GM18868 (cell line): Measurements from ENCODE around the gene SNUPN.

Experiments
- ATAC-seq: cut with Tn5 transposase; IDR thresholded peaks from one replicate; pipeline ENCODE4 v1.9.1; 2021; ENCODE audit warnings: mild to moderate bottlenecking, moderate library complexity; ENCODE audit not compliant: unreplicated experiment

SNUPN gene

DNA sequence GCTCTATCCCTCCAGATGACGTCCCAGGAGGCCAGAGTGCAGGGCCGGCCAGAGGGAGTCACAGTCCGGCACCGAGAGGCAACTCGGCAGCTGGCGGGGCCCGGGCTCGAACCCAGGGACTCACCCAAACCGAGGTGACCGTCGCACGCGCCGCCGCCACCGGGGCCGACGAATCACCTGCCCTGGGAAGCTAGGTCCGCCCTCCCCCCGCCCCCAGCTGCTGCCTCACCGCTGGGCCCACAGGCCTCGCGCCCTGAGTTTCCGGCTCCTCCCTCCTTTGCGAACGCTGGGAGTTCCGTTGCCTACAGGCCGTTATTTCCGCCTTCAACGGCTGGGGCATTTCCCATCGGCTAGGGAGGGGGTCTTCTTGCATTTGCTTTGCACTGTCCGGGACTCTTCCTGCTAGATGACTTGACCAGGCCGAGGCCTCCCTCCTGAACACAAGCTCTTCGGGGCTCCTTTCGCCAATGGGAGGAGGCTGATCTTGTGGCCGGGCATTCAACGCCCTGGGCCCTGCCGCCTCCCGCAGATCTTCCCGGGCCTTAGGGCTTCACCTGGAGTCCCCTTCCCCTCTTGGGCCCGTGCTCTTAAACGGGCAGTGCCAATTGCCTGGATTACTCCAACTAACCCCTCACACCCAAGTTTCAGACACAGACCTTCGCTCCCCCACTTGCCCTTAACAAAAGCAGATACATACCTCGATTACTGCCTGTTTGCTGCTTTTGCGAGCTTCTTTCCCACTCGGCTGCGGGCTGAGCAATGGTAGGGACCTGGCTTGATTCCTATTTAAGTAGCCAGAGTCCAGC lies at the start of gene SNUPN:
SNUPN (minus strand) TSS at position 184 of the 806 bp plus-strand sequence. CDS start 4,674 bp downstream, outside the sequence.
- peak; percentile 85 for ATAC-seq

DNA sequence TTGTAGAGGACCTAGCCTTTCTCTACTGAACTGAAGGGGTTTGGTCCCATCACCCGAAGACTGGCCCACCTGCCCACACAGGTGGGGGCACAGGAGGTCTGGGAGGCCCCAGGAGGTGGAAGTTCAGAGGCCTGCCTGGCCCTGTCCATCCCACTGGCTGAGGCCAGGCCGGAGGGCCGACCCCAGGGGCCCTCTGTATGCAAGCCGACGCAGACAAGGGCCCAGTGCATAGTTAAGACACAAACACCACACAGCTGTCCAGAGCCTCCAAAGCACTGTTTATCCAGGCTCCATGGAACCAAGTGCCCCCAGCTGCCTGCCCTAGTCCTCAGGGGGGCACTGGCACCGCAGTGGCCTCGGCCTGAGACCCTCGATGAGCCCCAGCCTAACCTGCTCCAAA lies 48.8 kb upstream of the SNUPN start:
- ATAC-seq, result no peak

DNA sequence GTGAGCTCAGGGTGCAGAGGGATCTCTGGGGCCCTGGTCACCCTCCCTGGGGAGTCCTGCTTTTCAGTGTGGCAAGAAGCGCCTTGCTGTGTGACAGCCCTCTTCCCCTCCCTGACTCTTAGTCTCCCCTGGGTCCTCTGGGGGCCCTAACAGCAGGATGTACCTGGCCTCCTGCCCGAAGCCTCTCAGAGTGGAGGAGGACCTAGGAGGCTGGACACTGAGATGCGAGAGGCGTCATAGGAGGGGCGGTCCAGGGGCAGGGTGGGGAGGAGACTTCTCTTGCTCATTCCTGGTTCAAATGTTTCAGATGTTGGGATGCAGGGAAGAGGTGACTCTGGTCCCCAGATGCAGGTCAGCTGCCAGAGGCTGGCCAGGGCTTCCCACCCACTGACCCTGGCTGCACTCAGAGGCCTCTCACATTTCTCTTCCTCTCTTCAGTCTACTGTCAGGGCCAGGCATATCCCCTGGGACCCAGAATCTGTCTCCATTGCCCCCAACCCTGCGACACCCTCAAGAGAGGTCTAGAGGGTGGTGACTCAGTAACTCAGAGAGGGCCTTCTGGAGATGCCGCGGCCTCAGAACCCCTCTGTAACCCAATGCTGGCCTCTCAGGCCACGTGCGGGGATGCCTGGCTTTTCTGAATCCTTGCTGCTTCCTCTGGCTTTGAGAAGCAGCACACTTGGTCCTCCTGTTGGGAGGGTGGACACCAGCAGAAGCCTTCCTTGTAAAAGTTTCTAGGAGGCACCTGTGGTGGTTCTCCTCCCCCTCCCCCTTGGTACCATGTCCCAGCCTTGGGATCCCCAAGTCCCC lies 48.1 kb upstream of the SNUPN start:
- ATAC-seq, result no peak

DNA sequence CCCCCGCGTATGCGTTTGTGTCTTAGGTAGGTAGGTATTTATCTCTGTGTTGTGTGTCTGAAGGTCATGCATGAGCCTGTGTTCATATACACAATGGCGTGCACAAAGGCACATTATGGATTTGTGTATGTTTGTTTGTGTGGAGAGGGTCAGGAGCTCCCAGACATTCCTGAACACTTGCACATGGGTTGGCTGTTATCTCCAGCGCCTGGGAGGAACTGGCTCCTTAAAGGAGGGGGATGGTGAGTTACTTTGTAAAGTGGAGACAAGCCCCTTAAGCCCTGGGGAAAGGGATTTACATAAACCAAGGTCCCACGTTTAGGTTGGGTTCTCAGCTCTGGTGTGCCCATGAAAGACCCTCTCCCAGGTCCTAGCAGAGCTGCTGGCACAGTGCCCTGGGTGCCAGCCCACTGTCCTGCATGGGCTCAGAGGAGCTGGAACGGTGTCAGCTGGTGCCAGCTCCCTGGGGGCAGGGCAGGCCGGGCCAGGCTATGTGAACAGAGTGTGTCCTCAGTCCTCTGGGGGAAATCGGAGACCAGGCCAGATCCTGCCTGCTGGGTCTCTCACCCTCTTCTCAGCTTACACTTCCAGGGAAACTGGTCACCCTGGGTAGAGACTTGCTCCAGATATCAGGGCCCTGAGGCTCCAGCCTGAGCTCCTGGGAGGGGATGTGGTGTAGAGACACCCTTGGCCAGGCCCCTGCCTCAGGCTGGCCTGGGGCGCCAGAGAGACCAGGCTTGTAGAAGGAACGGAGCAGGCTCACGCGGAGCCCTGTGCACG lies 47.3 kb upstream of the SNUPN start:
- ATAC-seq, result no peak

DNA sequence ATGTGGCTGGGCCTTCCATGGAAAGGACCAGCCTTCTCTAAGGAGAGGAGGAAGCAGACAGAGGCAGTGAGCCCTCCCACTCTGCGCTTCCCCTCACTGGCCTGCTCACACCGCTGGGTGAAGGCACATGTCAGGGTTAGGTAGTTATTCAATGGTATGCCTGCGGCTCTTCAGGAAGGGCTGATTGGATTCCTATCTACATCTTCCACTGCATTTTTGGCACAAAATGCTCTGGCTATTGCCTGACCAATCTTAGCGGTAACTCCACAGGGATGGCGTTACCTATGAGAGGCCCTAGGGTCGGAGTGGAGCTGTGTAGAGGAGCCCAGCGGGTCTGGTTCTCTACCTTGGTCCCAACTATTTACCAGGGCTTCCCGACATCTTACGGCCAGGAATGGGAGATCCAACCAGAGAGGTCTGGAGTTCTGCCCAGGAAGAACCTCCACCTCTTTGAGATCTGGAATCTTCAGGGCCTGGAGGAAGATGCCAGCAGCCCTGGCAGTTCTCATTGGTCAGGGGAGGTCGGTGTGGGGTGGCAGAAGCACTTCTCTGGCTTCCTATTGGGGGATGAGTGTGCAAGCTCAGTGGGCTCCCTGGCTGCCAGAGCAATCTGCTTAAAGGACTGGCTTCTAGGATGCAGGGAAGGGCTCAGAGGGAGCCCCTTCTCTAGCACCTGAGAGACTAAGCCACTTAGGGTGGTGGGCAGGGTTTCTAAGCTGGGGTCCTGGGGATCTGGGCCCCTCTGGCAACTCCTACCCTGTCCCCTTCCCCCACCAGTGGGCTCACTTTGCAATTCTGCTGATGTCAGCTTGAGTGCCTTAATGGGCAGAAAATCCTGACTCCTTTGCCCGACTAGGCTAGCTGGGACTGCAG lies 46.4 kb upstream of the SNUPN start:
- no peak for ATAC-seq

DNA sequence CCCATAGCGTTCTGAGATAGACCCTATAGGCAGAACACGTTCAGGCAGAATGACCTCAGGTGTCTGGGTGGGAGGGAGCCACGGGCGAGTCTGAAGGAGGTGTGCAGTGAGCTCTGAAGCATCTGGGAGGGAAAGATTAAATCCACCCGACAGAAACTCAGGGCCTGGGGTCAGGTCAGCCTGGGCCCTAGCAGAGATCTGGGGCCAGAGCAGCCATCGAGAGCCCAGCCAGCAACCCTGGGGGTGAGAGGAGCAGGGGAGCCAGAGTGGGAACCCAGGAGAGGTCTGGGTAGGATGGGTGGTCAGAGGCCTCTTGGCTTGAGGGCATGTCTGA lies 44.3 kb upstream of the SNUPN start:
- no peak for ATAC-seq

DNA sequence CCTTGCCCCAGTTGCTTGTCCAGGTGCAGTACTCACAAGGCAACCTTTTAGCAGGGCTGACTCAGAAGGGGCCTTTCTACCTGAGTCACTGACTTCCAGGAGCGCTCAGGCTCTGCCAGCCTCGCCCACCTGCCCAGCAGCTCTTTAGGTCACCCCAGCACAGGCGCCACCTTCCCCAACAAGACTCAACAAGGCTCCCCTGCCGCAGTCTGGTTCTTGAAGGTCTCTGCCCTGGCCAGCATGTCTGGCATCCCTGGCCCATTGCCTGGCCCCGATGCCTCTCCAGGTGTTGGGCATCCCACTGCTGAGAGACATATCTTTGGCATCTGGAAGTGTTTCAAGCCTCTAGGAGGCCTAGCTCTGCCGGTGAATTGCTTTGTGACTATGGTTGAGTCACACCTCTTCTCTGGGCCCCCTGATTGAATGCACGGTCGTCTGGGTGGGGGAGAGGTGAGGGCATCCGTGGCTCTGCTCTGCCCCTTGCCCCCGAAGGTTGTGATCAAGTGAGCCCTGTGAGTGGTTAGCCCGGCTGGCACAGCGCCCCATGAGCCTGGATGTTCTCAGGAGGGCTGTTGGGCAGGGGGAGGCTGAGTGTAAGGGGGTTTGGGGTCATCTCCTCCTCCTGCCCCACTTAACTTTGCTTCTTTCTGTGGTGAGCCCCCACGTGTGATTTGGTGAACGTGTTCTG lies 43.8 kb upstream of the SNUPN start:
- no peak for ATAC-seq

DNA sequence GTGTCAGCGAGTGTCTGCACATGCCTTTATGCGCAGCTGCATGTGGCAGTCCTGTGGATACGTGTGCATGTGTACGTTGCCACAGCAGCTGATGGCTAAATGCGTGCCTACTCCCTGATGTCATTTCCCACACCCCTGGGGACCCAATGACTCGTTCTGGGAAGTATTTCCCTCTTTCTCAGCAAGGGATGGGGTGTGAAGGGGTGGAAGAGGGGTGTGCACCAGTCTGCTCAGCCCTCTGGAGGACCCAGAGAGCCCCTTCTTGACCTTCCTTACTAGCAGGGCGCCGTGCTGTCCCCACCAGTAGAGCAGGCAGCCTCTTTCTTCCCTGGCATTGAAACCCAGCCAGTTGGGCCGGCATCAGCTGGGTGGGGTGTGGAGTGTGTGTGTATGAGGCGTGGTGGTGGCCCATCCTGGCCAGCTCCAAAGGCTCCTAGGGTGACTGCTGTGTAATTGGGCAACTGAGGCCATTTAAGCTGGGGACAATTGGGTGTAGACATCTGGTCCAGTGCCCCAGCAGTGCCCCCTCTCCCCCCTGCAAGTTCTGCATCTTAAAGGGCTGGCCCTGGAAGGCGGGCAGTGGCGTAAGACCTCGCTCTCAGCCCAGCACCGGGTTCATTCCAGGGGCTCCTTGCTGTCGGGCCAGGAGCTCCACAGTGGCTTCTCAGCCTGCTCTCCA lies 41.4 kb upstream of the SNUPN start:
- no peak for ATAC-seq

DNA sequence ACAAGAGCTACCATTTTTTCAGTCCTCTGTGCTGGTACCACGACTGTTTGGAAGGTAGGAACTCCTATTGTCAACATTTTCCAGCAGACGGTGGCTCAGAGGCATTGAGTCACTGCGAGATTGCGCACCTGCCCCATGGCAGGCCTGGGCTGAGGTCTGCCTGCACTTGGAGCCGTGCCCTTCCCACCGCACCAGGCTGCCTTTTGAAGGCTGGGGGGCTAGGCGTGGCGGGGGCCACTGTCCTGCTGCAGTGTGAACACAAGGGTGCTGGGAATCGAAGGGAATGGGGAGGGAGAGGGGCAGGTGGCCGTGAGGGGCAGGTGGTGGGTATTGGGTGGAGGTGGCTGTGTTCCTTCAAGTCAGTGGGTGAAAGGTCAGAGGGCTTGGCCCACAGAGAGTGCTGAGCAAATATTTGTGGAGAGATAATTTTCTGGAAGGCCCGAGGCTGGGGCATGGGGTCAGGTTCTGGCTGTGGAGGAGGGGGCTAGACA lies 38.5 kb upstream of the SNUPN start:
- ATAC-seq, result no peak

DNA sequence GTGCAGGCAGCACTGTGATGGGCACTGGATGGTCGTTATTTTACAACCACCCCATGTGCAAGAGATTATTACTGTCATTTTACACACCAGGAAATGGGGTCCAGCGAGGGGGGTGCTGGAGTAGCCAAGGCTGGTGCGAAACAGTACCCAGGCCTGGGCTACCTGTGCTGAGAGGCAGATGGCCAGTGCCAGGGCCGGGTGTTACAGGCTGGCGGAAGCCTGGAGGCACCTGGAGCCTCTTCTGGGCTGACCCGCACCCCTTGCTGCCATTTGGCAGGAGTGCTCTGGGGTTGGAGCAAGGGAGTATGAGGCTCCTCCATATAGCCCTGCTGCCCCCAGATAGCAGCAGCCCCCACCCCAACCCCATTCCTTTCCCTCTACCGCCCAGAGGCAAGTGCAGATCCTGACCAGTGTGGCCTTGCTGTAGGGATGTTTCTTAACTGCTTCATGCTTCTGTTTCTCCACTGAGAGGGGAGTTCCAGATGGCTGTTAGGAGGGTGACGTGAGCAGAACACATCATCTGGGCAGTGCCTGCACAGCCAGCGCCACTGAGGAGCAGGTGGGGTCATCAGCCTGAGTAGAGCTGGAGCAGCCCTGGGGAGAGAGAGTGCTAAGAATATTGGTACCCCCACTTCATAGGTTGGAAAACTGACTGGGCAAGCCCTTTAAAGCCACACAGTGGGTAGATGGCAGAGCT lies 37.4 kb upstream of the SNUPN start:
- ATAC-seq, result no peak

DNA sequence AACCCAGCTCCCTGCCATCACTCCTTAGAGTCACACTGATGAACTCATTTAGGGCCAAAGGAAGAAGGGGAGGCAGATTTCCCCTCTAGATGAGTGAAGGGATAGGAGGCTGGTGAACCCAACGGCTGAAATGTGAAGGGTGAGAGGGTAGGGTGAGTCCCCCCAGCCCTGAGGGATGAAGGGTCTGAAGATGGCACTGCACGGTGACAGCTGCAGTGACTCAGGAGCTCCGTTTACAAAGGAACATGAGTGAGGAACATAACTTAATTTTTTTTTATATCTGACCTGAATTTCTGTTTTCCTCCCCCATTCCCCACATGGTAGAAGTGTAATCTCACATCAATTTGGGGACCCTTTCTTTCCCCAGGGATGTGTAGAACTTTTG lies 36.2 kb upstream of the SNUPN start:
- ATAC-seq, result no peak

DNA sequence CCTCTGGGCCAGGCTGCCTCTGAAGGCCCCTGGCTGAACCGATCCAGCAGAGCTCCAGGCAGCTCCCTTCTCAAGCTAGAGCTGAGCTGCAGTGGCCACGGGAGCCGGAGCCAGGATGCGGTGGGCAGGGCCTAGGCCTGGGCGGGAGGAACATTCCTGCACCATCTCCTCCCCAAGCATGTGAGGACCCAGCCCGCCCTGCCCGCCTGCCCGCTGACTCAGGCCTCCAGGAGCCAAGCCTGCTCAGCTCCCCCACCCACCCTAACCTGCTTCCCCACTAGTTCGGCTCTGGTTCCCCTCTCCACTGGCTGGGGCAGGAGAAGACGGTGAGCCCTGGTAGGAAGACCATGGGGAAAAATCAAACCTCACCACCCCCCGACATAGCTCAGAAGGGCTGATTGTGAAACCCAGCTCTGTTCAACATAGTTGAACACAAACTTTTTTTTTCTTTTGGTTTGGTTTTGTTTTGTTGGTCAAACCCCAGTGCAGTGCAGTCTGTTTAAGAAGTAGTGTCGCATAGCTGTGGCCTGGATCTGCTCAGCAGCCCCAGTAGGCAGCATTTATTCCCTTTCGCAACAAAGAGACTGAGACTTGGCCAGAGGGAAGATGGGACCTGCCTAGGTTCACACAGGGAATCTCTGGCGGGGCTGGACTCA lies 35.7 kb upstream of the SNUPN start:
- ATAC-seq, result no peak

DNA sequence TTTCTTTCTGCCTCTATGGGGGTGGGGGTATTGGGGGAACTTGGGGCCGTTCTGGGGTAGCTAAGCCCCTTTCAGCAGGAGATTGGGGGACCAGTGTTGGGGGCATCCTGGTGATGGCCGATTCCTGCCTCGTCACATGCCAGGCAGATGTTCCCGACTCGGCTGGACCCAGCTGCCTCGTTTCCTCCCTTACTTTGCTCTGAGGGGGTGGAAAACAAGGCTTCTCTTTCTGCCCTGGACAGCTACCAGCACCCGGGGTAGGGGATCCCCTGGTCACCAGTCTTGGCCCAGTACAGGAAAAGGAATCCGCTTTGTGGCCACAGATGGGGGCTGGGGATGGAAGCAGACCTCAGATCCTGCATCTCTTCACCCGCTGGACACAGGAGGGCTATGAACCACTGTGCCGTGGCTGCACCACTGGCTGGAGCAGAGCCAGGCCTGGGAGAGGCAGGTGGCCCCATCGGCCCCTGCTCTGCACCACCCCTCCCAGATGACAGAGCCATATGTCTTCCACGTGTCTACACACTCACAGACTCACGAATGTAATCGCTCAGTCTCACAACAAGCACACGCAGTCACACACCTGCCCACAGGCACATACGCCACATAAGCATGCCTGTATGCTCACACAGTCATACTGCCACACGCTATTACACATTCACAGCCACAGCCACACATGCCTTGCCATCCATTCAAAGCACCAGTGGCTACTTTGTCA lies 34.6 kb upstream of the SNUPN start:
- no peak for ATAC-seq

DNA sequence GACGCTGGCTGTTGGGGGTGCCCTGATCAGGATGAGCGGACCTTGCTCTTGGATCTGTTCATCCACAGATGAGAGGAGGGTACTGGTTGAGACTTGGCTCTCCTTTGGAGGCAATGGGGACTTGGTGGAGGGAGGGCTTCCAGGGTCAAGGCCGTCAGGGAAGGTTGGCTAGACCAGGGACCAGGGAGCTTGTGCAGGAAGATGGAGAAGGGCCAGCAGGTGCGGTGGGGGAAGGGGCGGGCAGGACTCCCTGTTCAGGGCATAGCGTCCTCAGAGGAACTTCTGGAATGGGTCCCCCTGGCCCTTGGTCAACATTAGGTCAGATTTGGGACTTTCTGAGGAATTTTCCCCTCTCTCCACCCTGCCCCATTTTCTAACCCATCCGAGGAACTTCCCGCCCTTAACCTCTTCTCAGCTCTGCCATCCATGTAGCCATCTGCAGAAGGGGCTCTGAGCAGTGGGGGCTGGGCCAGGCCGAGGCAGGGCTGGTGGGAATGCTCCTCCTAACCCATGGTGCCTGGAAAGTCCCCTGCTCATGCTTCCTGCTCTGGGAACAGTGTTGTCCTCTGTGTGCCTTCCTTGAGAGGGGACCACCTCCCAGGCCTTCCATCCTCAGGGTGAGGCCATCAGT lies 33.7 kb upstream of the SNUPN start:
- ATAC-seq, result no peak

DNA sequence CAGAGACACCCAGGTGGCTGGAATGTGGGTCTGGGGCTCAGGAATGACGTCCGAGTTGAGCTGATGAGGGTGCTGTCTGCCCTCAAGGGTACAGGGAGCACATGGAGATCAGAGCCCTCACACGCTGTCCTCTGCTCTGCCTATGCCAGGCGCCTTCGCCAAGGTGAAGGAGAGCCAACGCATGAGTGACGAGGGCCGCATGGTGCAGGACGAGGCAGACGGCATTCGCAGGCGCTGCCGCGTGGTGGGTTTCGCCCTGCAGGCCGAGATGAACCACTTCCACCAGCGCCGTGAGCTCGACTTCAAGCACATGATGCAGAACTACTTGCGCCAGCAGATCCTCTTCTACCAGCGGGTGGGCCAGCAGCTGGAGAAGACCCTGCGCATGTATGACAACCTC lies 31.3 kb upstream of the SNUPN start:
- ATAC-seq, result no peak

DNA sequence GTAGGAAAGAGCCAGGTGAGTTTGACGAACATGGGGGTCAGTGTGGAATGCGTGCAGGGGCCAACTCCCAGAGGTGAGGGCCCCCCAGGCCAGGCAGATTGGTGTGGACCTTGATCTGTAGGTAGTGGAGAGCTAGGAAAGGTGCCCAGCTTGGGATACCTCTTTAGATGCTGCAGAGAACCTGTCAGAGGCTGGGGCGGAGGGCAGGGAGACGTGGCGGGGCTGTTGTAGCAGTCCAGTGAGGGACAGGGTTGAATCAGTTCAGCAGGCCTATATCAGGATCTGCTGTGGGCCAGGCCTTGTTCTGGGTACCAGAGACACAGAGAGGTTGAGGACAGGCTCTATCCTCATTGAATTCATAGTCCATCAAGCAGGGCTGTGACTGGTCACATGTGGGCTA lies 30.8 kb upstream of the SNUPN start:
- ATAC-seq, result no peak

DNA sequence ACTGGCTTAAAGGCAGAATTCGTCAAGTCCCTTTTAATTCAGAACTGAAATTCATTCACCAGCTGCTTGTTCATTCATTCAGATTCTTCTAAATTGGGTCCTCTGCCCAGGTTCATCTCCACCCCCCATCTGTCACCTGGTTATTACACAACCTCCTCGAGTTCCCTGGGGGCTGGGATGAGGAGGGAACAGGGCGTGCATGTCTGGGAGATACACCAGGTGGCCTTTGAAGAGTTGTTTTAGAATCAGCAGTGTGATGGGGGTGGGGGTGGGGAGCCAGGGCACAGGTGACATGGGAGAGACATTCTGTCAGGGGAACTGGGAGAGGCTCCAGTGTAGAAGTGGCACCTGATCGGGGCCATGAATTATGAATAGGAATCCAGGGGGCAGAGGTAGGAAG lies 30.4 kb upstream of the SNUPN start:
- ATAC-seq, result no peak
